Coronary artery (tissue), 2 donors: Measurements from ENCODE around the gene SPAG9.
A peak's percentile ranks its signal among the peaks of the same experiment; 100 is the strongest.

Experiments used
- DNase-seq: peaks from one replicate; pipeline ENCODE4 v3.0.0-alpha.2; 2017; ENCODE audit warnings: low spot score
- H3K27ac ChIP-seq, 2 donors: fragments of 200-600 bp; sonication (generic); one replicate each; pipeline ENCODE4 v1.5.1; 2016 to 2019
- H3K4me3 ChIP-seq: fragments of 200-600 bp; sonication (generic); 2 replicates; pipeline ENCODE4 v1.5.1; 2016; ENCODE audit warnings: mild to moderate bottlenecking, moderate library complexity
- CTCF ChIP-seq: fragments of 200-600 bp; sonication (generic); IDR thresholded peaks from one replicate; pipeline ENCODE4 v1.5.1; 2019; ENCODE audit warnings: antibody characterized with exemption

The SPAG9 gene

GRCh38 chr17:50959341-50959740 is 161.3 kb downstream of the SPAG9 start:
- H3K27ac ChIP-seq = no peak overlapping the region
- H3K4me3 ChIP-seq = no peak overlapping the region
- DNase-seq = no peak
- no peak for TF ChIP-seq CTCF

GRCh38 chr17:50957600-50958575 is 162.8 kb downstream of the SPAG9 start:
- Histone ChIP-seq H3K27ac (no peak overlapping the region), H3K4me3 (no peak overlapping the region)
- no peak for TF ChIP-seq CTCF
- DNase-seq = no peak

- Histone ChIP-seq H3K4me3 (no peak overlapping the region), H3K27ac (peak overlapping the region in 1 of 2 donors; percentile 36)
- DNase-seq = no peak
- peak; percentile 64 for TF ChIP-seq CTCF
Measured at GRCh38 chr17:50956750-50957523, 163.7 kb downstream of the SPAG9 start.

GRCh38 chr17:50956409-50956749 is 164.3 kb downstream of the SPAG9 start:
- Histone ChIP-seq H3K27ac (no peak overlapping the region), H3K4me3 (no peak overlapping the region)
- no peak for DNase-seq
- no peak for TF ChIP-seq CTCF

DNA sequence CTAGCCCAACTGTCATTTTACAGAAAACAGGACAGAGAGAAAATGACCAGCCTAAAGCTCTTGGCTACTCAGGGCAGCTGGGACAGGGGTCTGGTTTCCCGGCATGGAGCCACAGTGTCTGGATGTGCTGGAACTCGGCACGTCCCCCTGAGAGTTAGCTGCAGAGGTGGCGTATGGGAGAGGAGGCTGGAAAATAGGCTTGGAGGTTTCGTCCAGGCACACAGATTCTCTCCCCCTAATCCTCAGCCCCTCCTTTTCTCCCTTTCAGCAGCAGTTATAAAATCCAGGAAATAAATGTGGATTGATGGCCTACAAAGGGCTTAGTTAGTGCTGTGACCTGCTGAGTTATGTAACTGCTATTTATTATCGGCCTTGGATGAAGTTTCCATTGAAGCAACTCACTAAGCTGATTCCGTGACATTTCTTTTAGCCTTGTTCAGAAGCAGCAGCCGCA is 165.0 kb downstream of the SPAG9 start:
- Histone ChIP-seq H3K27ac (peak overlapping the region in 1 of 2 donors; percentile 41), H3K4me3 (no peak overlapping the region)
- no peak for DNase-seq
- no peak for TF ChIP-seq CTCF

GRCh38 chr17:50955160-50955559 is 165.5 kb downstream of the SPAG9 start:
- no peak overlapping the region for H3K4me3 ChIP-seq
- TF ChIP-seq CTCF = no peak
- H3K27ac ChIP-seq = peak overlapping the region; percentile 20 to 41
- DNase-seq = no peak
